Measurements from ENCODE around the gene BORCS5. TPM values are rescaled to one million over a fixed set of nuclear protein-coding genes. Genes with fewer than 3 reads are reported as not detected.

BORCS5 gene
- total and polyA plus RNA-seq, 2 experiments from 2014 or later, result 11.3 to 12.6 TPM

DNA sequence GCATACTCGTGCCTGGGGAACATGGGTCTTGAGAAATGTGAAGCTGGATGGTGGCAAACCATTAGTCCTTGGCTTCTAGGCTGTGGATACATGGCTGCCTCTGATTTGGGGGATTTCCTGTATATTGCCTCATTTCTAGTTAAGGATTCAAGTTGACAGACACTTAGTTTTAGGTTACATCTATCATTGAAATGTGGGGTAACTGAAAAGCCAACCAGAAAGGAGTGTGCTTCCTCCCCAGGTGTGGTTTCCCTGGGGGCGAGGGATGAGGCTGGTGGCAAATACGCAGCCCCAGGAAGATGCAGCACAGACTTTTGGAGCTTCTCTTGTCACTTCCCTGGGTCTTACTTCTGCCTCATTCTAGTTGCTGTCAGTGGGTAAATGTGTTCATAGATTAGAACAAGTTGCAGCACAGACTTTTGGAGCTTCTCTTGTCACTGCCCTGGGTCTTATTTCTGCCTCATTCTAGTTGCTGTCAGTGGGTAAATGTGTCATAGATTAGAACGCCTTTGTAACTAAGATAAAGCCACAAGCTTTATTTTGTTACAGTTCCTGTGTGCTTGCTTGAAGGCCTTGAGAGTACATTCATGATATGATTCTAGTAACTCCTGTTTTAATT, 85.1 kb downstream of the BORCS5 start:
- TF ChIP-seq NANOG (IDR thresholded peaks at IDR 0.05; ENCODE audit: borderline replicate concordance) (no peak), EZH2phosphoT487 (IDR thresholded peaks at IDR 0.05; ENCODE audit: unreplicated experiment) (no peak), POLR2AphosphoS5 (IDR thresholded peaks at IDR 0.05; ENCODE audit: low read depth) (no peak), ZNF114 (CRISPR knock-in tag; IDR thresholded peaks at IDR 0.05) (no peak), STAT1 (IDR thresholded peaks at IDR 0.05; ENCODE audit: unreplicated experiment) (no peak), ZNF331 (CRISPR knock-in tag; IDR thresholded peaks at IDR 0.05; ENCODE audit: low read depth) (no peak), JUNB (IDR thresholded peaks at IDR 0.05; ENCODE audit: unreplicated experiment) (no peak), EZH2 (IDR thresholded peaks at IDR 0.05; ENCODE audit: low read depth, unreplicated experiment) (no peak), CREB1 (CRISPR knock-in tag; IDR thresholded peaks at IDR 0.05; ENCODE audit: low read depth) (no peak)
- TF ChIP-seq, protein P1, sequence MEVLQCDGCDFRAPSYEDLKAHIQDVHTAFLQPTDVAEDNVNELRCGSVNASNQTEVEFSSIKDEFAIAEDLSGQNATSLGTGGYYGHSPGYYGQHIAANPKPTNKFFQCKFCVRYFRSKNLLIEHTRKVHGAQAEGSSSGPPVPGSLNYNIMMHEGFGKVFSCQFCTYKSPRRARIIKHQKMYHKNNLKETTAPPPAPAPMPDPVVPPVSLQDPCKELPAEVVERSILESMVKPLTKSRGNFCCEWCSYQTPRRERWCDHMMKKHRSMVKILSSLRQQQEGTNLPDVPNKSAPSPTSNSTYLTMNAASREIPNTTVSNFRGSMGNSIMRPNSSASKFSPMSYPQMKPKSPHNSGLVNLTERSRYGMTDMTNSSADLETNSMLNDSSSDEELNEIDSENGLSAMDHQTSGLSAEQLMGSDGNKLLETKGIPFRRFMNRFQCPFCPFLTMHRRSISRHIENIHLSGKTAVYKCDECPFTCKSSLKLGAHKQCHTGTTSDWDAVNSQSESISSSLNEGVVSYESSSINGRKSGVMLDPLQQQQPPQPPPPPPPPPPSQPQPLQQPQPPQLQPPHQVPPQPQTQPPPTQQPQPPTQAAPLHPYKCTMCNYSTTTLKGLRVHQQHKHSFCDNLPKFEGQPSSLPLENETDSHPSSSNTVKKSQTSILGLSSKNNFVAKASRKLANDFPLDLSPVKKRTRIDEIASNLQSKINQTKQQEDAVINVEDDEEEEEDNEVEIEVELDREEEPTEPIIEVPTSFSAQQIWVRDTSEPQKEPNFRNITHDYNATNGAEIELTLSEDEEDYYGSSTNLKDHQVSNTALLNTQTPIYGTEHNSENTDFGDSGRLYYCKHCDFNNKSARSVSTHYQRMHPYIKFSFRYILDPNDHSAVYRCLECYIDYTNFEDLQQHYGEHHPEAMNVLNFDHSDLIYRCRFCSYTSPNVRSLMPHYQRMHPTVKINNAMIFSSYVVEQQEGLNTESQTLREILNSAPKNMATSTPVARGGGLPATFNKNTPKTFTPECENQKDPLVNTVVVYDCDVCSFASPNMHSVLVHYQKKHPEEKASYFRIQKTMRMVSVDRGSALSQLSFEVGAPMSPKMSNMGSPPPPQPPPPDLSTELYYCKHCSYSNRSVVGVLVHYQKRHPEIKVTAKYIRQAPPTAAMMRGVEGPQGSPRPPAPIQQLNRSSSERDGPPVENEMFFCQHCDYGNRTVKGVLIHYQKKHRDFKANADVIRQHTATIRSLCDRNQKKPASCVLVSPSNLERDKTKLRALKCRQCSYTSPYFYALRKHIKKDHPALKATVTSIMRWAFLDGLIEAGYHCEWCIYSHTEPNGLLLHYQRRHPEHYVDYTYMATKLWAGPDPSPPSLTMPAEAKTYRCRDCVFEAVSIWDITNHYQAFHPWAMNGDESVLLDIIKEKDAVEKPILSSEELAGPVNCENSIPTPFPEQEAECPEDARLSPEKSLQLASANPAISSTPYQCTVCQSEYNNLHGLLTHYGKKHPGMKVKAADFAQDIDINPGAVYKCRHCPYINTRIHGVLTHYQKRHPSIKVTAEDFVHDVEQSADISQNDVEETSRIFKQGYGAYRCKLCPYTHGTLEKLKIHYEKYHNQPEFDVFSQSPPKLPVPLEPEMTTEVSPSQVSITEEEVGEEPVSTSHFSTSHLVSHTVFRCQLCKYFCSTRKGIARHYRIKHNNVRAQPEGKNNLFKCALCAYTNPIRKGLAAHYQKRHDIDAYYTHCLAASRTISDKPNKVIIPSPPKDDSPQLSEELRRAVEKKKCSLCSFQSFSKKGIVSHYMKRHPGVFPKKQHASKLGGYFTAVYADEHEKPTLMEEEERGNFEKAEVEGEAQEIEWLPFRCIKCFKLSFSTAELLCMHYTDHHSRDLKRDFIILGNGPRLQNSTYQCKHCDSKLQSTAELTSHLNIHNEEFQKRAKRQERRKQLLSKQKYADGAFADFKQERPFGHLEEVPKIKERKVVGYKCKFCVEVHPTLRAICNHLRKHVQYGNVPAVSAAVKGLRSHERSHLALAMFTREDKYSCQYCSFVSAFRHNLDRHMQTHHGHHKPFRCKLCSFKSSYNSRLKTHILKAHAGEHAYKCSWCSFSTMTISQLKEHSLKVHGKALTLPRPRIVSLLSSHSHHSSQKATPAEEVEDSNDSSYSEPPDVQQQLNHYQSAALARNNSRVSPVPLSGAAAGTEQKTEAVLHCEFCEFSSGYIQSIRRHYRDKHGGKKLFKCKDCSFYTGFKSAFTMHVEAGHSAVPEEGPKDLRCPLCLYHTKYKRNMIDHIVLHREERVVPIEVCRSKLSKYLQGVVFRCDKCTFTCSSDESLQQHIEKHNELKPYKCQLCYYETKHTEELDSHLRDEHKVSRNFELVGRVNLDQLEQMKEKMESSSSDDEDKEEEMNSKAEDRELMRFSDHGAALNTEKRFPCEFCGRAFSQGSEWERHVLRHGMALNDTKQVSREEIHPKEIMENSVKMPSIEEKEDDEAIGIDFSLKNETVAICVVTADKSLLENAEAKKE (CRISPR knock-in tag; IDR thresholded peaks at IDR 0.05), result no peak
- TF ChIP-seq, protein P2, sequence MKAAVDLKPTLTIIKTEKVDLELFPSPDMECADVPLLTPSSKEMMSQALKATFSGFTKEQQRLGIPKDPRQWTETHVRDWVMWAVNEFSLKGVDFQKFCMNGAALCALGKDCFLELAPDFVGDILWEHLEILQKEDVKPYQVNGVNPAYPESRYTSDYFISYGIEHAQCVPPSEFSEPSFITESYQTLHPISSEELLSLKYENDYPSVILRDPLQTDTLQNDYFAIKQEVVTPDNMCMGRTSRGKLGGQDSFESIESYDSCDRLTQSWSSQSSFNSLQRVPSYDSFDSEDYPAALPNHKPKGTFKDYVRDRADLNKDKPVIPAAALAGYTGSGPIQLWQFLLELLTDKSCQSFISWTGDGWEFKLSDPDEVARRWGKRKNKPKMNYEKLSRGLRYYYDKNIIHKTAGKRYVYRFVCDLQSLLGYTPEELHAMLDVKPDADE (IDR thresholded peaks at IDR 0.05), result no peak
- TF ChIP-seq, protein P3, sequence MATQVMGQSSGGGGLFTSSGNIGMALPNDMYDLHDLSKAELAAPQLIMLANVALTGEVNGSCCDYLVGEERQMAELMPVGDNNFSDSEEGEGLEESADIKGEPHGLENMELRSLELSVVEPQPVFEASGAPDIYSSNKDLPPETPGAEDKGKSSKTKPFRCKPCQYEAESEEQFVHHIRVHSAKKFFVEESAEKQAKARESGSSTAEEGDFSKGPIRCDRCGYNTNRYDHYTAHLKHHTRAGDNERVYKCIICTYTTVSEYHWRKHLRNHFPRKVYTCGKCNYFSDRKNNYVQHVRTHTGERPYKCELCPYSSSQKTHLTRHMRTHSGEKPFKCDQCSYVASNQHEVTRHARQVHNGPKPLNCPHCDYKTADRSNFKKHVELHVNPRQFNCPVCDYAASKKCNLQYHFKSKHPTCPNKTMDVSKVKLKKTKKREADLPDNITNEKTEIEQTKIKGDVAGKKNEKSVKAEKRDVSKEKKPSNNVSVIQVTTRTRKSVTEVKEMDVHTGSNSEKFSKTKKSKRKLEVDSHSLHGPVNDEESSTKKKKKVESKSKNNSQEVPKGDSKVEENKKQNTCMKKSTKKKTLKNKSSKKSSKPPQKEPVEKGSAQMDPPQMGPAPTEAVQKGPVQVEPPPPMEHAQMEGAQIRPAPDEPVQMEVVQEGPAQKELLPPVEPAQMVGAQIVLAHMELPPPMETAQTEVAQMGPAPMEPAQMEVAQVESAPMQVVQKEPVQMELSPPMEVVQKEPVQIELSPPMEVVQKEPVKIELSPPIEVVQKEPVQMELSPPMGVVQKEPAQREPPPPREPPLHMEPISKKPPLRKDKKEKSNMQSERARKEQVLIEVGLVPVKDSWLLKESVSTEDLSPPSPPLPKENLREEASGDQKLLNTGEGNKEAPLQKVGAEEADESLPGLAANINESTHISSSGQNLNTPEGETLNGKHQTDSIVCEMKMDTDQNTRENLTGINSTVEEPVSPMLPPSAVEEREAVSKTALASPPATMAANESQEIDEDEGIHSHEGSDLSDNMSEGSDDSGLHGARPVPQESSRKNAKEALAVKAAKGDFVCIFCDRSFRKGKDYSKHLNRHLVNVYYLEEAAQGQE (IDR thresholded peaks at IDR 0.05; ENCODE audit: unreplicated experiment), result no peak
- TF ChIP-seq, protein P4, sequence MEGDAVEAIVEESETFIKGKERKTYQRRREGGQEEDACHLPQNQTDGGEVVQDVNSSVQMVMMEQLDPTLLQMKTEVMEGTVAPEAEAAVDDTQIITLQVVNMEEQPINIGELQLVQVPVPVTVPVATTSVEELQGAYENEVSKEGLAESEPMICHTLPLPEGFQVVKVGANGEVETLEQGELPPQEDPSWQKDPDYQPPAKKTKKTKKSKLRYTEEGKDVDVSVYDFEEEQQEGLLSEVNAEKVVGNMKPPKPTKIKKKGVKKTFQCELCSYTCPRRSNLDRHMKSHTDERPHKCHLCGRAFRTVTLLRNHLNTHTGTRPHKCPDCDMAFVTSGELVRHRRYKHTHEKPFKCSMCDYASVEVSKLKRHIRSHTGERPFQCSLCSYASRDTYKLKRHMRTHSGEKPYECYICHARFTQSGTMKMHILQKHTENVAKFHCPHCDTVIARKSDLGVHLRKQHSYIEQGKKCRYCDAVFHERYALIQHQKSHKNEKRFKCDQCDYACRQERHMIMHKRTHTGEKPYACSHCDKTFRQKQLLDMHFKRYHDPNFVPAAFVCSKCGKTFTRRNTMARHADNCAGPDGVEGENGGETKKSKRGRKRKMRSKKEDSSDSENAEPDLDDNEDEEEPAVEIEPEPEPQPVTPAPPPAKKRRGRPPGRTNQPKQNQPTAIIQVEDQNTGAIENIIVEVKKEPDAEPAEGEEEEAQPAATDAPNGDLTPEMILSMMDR (conservative IDR thresholded peaks at IDR 0.05; ENCODE audit: low read depth in 2 of 2), result no peak
- Histone ChIP-seq H3K4me2 (no peak overlapping the region), H2AFZ (no peak overlapping the region), H3F3A (replicated peaks; ENCODE audit: low read depth) (no peaks in the 10 kb centered on the region), H3K79me2 (replicated peaks; ENCODE audit: insufficient read depth) (no peaks in the 10 kb centered on the region), H3K4me1 (ENCODE audit: insufficient read depth) (peaks cover 9% of the 10 kb centered on the region), H4K20me1 (replicated peaks; ENCODE audit: insufficient read depth) (no peaks in the 10 kb centered on the region; the same call in 1 of the 2 replicates), H3K4me3 (no peak overlapping the region), H3K27ac (ENCODE audit: low read depth) (no peak overlapping the region), H3K27me3 (ENCODE audit: insufficient read depth) (no peaks in the 10 kb centered on the region), H3K9me2 (ENCODE audit: insufficient read depth) (no peaks in the 10 kb centered on the region), H3K36me3 (ENCODE audit: insufficient read depth) (no peaks in the 10 kb centered on the region)
- Mint-ChIP-seq H3K36me3 (ENCODE audit: low read depth) (peaks cover 4% of the 10 kb centered on the region), H3K27ac (no peak overlapping the region), H3K9me3 (no peaks in the 10 kb centered on the region), H3K27me3 (ENCODE audit: insufficient read depth, low read depth, poor library complexity) (peaks cover 7% of the 10 kb centered on the region), H3K4me3 (no peak overlapping the region), H3K4me1 (peaks cover 15% of the 10 kb centered on the region)
- no peak for DNase-seq (ENCODE audit: low spot score)
- ATAC-seq, result no peak
